Kidney glomerular epithelial cell (primary cell): ENCODE data around the gene CCR5AS.
"Not testable (repeated sequence)": the region's sequence is repeated elsewhere in the genome, so short reads cannot be mapped to it uniquely, and the experiment has no call there.

ENCODE experiments used
- DNase-seq: peaks from one replicate; lab custom pipeline; 2025; lab: John Stamatoyannopoulos, UW

CCR5AS gene

DNA sequence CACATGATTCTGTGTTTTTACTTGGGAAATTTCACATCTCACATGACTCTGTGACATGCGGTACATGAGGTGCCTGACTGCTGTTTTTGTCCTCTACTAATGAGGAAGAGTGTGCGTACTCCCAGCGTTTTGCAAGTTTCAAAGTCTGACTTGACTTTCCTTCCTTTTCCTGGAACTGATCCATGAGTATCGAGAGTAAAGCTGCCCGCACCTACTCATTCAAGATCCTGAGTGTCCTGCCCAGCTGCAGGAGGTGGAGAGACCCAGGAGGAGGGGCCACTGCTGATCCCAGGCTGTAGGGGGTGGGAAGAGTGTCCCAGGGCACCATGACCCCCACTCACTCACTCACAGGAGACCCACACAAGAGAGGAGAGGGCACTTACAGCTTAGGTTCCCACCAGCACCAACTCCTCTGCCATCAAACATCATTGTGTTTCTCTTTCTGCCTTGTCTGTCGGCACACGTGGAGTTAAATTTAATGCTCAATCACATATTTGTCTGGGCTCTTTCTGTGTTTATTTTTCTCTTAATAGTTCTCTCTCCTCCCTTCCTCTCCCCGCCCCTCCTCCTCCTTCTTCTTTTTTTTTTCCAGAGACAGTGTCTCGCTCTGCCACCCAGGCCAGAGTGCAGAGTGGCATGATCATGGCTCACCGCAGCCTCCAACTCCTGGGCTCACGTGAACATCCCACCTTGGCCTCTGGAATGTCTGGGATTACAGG, 1.4 kb downstream of the CCR5AS start:
- peak; percentile 39 for DNase-seq

DNA sequence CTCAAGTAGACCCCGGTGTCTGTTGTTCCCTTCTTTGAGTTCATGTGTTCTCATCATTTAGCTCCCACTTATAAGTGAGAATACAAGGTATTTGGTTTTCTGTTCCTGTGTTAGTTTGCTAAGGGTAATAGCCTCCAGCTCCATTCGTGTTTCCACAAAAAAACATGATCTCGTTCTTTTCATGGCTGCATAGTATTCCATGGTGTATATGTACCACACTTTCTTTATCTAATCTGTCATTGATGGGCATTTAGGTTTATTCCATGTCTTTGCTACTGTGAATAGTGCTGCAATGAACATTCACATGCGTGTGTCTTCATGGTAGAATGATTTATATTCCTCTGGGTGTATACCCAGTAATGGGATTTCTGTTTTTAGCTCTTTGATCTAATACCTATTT, 4.0 kb downstream of the CCR5AS start:
- DNase-seq, result not testable (repeated sequence)

DNA sequence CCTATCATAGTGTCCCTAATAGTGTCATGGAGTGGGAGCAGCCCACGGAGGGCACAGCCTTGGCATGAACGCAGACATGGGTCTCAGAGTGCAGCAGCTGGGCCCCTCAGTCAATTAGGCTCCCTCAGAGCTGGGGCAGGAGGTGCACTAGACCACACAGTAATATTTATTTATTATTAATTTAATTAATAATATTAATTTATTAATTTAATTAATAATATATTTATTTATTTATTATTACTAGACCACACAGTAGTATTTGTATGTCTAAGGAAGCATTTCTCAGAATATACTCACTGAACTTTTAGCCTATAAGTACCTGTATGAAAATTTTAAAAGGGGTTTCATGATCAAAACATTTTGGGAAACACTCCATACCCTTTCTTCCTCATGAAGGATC, 5.3 kb downstream of the CCR5AS start:
- DNase-seq, result no peak

DNA sequence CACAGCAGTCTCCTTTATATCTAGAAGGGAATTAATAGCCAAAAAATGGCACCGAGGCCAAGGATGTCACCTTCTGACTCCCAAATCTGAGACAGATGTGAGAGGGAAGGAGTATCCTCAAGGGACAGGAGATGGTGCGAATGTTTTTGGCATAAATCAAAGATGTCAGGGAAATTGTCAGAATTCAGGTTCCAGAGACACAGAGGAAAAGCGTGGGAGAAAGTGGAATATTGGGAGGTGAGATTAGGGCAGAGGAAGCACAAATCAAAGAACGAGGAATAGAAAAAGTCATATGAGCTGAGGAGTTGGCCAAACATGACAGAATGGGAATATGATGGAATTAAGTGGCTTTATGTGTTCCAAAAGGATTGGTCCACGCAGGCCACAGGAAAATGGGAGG, 6.0 kb downstream of the CCR5AS start:
- no peak for DNase-seq

DNA sequence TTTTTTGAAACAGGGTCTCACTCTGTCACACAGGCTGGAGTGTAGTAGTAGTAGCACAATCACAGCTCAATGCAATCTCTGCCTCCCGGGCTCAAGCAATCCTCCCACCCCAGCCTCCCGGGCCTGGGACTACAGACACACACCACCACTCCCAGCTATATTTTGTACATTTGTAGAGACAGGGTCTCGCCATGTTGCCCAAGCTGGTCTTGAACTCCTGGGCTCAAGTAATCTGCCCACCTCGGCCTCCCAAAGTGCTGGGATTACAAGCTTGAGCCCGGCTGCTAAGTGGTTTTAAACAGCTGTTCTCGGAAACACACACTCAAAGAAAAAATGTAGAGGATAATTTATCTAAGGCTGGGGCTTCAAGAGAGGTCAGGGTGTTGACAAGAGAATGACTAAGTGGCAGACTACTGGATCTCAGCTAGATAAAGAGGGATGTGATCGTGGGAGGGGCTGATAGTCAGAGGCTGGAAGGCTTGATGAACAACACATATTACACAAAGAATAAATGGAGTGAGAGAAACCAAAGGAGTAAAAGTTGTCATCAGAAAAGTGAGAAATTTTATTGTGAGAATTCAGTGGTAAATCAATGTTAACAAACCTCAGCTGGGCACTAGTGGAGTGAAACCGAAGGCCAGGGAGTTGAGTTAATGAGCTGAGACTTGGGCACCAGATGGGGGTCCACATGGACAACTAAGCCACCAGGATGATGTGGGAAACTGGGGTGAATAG, 6.7 kb downstream of the CCR5AS start:
- DNase-seq, result peak; percentile 37

DNA sequence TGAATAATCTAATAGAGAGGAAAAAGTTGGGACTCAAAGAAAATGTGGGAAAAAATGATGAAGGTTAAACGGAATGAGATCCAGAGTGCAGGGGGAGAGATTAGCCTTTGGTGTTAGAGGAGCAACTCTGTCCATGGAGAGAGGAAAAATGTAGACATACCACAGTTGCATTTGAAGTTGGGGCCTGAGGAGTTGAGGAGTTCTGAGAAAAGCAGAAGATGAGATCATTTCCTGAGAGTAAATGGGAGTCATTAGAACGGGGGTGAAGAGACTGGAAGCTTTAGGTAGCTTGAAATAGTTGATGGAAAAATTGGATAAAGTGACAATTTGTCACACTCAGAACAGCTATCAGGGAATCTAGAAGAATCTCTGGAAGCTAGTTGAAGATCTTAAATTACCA, 7.3 kb downstream of the CCR5AS start:
- no peak for DNase-seq

DNA sequence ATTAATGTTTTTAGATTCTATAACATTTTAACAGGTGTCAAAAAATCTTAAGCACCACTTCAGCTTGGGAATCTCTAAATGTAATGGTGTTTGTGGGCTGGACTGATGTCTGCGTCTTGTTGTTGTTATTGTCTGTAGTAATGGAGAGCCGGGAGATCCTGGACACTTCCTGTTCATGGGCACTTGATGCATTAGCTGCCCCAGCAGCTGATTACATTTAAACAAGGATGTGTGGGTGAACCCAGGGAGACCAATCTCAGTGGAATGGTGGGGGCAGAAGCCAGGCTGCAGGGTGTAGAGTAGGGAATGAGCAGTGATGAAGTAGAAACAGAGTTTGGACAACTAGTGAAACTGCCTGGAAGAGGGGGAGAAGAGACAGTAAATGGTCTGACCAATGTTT, 7.8 kb downstream of the CCR5AS start:
- DNase-seq, result no peak

DNA sequence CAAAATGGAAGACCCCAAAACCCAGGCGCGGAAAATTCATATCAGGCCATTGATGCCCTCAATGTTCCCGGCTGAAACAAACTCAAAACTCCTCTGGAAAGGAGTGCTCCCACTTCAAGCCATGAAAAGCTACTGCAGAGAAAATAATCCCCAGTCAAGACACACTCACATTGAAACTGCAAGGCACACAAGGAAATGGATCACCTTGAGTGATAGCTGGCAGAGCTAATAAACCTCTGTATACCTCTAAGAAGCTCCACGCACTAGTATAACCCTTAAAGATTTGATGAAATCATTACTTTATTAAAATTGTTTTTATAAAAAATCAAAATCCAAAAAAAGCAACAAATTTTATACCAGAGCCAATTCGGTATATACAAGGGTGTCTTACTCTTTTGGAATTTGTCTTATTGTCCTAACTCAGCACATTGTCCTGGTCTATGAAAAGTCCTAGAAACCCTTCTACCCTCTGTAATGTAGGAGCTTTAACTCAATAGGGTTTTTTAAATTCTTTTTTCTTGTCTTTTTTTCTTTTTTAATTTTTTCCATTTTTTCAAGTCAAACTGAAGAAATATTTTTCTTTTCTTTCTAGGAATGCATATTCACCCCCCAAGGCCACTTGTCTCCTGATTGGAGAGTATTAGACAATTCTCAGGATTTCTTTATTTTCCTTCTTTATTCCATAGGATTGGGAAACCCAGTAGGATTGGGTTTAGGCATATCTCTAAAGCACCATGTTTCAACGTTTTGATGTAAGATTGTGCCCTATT, 8.5 kb downstream of the CCR5AS start:
- no peak for DNase-seq

DNA sequence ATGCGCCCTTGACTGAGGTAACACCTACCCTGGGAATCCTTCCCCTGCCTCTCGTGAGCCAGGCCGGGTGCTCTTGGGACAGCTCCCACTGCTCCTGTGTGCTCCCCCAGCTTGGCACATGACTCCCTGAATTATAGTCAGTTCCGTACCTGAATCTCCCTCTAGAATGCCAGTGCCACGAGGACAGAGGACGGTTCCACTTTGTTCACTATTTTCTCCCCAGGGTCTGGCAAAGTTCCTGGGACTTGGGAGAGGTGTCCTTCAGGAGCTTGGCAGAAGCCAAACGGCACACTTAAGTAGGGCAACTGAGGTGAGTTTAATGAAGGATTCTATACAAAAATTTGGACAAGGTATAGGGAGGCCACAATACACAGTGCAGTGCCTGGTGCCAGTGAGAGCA, 9.8 kb downstream of the CCR5AS start:
- no peak for DNase-seq

DNA sequence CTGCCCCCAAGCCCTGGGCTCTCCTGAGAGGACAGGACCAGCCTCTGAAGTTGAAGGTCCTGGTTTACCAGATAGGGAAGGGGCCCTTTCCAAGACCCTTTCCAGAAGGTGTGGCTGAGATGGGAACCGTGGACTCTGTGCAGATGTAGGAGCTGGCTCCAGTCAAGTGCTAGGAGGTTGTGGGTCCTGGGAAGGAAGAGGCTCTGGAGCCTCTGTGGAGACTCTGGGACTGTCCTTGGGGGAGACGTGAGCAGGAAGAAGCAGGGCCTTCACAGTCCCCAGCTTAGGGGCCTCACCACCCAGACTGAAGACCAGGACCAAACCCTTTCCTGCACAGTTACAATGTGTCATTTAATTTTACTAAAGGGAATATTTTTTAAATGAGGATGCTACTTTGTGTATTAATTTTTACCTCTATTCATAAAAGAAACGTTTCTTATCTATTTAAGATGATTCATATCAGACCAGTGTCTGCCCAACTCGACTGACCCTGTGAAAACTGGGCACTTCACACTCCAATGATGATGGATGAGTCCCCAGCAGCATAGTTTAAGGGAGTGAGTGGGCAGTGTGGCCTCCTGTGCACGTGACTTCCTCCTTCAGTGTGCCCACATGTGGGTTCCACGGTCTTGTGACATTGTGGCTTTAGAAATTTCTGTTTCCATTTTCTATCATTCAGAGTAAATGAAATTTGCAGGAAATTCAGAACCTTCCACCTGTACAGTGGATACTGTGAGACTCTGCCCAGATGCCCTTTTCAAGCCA, 10.9 kb downstream of the CCR5AS start:
- peak; percentile 33 for DNase-seq

DNA sequence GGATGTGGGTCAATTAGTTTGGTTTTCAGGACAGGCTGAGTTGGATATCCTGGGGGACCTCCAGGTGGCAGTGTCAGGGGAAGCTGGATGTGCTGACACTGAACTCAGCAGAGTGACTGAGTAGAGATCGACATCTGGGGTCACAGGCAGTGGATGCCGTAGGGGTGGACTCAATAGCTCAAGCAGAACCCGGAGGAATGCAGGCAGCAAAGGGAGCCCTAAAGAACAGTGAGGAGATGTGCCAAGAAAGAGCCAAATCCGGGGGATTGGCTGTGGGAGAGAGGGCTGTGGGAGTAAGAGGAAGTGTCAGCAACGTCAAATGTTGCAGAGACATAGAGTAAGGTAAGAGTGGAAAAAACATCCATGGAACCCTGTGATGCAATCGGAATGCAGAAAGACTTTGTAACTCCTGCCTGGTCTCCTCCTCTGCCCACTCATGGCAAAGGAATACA, 11.6 kb downstream of the CCR5AS start:
- DNase-seq, result peak; percentile 60

DNA sequence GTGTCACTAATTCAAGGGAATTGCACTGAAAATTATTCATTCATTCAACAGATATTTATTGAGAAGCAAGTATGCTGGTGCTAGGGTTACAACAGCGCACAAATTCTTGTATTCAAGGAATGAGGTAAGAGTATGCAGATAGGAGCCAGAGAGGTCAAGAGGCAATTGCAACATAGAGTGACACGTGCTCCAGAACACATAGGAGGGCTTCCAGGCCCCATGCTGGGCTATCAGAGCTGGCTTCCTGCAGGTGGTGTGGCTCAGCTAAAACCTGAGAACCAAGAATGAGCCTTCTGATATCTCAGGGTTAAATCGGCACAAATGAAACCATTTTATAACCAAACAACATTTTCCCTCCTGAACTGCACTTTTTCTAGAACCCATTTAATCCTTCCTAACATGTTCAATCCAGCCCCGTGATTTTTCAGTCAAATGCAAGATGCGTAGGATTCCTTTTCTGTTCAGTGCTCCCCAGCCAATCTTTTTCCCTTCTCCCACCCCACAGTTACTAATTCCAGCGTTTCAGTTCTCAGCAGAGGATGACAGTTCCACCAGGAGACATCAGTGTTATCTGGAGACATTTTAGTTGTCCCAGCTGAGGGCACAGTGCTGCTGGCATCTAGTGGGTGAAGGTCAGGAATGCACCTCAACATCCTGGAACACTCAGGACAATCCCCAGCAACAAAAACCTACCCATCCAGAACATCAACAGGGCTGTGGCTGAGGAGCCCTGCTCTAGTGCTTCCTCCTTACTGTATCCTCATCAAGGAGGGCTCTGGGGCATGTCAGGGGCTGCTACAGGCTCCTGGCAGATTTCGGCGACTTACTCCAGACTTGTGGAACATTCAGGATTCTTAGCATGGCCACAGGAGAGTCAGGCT, 13.1 kb downstream of the CCR5AS start:
- no peak for DNase-seq

DNA sequence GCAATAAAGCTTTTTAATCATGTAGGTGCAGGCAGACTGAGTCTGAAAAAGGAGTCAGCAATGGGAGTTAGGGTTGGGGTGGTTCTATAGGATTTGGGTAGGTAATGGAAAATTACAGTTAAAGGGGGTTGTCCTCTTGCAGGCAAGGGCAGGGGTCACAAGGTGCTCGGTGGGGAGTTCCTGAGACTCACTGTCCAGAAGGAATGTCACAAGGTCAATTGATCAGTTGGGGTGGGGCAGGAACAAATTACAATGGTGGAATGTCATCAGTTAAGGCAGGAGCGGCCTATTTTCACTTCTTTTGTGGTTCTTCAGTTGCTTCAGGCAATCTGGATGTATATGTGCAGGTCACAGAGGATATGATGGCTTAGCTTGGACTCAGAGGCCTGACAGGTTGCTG, 13.9 kb downstream of the CCR5AS start:
- DNase-seq, result no peak

DNA sequence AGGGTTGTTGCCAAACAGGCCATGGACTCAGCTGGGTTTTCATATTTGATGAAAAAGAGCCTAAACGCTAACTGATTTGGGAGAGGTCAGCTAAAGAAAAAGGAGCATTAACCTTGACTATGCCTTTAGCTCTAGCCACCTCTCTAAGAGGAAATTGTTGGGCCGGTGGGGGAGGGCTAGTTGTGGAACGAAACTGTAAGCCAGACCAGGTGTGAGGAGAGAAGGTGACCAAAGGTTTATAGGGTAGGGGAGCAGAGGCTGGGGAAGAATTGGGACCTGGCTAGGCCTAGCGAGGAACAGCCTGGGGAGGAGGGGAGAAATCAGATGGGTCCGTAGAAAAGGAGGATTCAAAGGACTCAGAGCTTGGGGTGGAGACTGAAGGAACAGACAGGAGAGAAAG, 15.3 kb downstream of the CCR5AS start:
- DNase-seq, result not testable (repeated sequence)

DNA sequence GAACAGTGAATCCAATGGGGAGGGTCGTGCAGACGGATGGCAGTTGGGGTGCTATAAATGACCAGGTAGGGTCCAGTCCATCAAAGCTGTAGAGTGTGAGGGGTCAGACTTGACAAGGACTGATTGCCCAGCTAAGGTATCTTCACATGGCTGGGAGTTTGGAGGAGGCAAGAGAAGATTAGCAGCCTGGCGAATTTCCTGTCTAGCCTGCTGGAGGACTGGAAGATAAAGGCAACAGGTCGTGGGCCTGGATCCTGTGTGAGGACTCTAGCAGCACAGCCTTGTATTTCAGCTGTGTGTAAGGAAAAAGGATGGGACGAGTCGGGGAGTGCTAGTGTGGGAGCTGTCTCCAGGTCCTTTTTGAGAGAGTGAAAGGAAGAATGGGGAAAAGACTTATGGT, 17.6 kb downstream of the CCR5AS start:
- DNase-seq, result no peak

DNA sequence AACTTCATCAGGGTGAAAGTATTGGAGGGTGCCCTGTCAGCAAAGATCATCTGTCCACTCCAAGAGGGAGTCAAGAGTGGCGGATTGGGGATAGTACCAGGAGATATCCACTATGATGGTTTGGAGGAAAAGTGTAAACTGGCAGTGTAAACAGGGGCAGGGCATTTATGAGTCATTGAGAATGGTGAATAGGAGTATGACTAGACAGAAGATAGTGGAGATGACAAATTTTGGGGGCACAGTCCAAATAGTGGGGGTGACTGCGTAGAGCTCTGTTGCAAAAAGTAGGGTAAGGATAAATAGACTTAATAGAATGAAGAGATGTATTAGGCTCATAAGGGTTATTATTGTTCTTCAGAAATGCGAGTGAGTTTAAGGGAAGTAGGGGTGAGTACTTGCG, 18.0 kb downstream of the CCR5AS start:
- not testable (repeated sequence) for DNase-seq

DNA sequence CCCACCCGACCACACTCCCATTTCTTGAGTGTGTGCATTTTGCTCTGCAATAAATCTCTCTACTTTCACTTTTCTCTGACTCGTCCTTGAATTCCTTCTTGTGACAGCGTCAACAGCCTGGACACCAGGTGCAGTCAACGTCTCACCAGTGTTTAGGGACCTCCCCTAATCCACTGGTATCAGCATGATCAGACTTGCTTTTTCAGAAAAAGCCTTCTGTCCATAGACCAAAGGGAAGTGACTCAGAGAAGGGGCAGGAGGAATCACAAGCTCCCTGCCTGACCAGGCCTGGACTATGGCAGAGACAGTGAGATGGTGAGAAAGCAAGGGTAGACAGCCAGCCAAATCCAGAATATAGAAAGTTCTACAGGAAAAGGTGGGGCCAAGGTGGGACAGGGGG, 20.7 kb downstream of the CCR5AS start:
- peak; percentile 54 for DNase-seq

DNA sequence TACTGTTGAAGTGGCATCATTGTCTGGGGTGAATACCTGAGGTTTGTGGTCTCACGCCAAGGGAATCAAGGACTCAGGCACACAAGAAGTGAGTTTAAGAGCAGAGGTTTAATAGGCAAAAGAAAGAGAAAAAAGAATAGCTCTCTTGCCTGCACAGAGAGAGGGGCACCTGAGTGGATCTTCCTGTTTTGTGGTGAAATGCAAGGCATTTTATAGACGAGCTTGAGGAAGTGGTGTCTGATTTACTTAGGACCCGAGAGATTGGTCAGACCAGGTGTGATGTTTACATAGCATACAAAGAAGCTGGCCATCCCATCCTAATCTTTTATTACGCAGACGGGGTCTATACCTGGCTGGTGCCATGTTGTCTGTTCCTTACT, 22.9 kb downstream of the CCR5AS start:
- no peak for DNase-seq

DNA sequence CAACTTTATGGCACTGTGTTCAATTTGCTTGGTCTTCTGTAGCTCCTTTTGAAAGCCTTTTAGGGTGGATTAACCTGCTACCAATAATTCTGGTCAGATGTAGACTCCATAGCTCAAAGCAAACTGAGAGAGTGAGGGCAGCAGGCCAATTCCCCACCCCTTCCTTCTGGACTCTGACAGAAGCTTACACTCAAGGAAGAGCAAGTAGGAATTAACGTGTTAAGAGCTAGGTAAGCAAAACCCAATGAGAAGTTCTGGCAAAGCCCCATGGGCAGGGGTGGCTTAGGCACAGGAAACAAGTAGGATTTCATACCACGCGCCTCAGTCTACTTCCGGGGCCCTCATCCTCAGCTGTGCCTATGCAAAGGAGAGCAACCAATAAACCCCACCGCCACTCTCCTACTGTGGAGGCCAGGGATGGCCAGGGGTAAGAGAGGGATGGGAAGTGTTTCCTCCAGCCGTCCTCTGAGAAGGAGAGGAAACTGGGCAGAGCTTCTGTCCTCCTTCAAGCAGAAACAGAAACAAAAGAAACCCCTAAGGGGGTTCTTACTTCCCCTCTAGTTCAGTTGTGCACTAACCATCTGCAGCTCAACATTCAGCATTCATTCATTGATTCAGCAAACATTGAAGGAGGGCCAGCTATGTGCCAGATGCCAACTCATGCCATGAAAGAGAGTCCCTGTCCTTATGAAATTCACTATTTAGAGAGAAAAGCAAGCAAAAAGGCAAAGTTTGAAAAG, 23.5 kb downstream of the CCR5AS start:
- no peak for DNase-seq

DNA sequence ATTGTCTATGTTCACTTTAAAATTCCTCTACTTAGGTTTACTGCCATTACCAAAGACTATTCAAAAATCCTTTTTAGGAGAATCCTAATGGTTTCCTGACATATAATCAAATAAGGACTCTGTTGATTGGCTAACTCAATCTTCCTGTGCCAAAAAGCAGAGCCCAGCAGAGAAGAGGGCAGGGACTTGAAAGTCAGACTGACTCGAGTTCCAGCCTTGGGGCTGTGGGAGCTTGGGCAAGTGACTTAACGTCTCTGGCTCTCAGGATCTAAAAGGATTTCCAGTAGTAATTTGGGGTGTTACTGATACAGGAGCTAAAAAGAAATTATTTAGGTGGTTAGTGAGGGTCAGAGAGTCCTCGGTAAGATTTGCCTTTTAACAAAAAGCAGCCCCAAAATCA, 25.2 kb downstream of the CCR5AS start:
- no peak for DNase-seq
